Measurements from ENCODE around the gene DNAI1.

Gene DNAI1

DNA sequence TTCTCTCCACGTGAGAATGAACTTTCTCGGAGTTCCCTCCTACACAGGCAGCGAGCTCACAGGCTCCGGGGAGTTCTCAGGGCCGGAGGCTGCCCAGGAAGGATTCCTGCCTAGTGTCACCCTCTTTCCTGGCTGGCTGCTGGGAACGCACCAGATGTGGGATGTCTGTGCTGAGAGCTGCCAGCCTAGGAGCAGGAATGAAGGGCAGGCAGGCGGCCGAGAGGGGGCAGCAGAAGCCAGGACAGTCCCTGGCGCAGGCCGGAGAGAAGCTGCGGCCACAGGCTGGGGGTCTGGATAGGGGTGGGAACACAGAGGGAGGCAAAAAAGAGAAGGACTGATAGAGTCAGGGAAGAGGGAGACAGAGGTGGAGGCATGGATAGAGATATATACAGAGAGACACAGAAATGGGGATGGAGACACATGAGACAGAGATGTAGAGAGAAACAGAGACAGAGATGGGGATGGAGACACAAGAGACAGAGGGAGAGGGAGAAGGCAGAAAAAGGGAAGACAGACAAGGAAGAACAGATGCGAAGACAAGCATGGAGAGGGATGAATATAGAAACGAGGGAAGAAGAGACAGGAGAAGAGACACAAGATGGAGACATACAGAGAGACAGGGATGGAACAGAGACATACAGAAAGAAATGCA, 89.5 kb downstream of the DNAI1 start:
- peak; percentile 61 for DNase-seq (ENCODE audit: low read depth)
- H3K4me3 ChIP-seq (ENCODE audit: low read length): no peak overlapping the region
- TF ChIP-seq, protein P1, sequence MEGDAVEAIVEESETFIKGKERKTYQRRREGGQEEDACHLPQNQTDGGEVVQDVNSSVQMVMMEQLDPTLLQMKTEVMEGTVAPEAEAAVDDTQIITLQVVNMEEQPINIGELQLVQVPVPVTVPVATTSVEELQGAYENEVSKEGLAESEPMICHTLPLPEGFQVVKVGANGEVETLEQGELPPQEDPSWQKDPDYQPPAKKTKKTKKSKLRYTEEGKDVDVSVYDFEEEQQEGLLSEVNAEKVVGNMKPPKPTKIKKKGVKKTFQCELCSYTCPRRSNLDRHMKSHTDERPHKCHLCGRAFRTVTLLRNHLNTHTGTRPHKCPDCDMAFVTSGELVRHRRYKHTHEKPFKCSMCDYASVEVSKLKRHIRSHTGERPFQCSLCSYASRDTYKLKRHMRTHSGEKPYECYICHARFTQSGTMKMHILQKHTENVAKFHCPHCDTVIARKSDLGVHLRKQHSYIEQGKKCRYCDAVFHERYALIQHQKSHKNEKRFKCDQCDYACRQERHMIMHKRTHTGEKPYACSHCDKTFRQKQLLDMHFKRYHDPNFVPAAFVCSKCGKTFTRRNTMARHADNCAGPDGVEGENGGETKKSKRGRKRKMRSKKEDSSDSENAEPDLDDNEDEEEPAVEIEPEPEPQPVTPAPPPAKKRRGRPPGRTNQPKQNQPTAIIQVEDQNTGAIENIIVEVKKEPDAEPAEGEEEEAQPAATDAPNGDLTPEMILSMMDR (IDR thresholded peaks at IDR 0.05; ENCODE audit: insufficient read depth, low read depth, low read length, missing control alignments): peak; percentile 92

DNA sequence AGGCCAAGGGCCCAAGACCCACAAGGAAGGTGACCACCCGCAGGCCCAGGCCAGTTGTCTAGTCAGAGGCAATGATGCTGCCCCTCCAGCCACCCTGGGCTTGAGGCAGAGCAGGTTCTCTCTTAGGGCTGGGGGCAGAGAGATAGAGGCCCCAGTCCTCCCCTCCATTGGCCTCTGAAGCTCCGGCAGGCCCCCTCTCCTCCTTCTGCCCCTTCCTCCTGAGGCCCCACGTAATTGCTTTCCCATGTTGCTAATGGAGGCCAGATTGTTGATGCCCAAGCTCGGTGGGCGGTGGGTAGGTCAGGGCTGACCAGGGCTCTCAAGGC, 90.8 kb downstream of the DNAI1 start:
- no peak overlapping the region for H3K4me3 ChIP-seq (ENCODE audit: low read length)
- DNase-seq (ENCODE audit: low read depth): no peak
- TF ChIP-seq, protein P1 (IDR thresholded peaks at IDR 0.05; ENCODE audit: insufficient read depth, low read depth, low read length, missing control alignments): no peak

DNA sequence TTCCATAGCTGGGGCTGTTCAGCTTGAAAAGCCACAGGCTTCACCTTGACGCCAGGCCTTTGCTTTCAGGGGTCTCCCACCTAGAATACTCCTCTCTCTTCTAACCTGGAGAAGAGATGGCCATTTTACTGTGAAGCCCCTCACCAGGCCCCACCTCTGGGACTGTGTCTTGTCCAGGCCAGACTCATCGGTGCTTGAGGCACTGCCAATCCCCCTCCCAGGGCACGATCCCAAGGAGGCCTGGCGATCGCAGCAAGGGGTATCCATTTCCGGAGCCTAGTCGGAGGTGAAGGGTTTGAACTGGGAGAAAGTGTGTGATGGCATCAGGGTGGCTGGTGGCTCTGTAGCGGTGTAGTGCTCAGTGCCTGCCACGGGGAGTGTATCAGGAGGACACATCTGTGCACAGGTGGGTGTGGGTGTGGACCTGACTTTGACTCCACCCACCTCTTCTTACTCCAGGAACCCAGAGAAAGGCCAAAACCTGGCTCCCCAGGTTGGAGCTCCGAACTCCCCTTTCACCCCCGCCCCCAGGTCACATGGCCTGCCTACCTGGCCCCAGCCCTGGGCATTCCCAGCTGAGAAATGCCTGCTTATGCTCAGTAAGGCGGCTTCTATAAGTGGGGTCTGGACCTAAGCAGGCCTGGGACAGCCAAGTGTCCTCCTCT, 91.5 kb downstream of the DNAI1 start:
- TF ChIP-seq, protein P1 (IDR thresholded peaks at IDR 0.05; ENCODE audit: insufficient read depth, low read depth, low read length, missing control alignments): no peak
- H3K4me3 ChIP-seq (ENCODE audit: low read length): no peak overlapping the region
- no peak for DNase-seq (ENCODE audit: low read depth)

DNA sequence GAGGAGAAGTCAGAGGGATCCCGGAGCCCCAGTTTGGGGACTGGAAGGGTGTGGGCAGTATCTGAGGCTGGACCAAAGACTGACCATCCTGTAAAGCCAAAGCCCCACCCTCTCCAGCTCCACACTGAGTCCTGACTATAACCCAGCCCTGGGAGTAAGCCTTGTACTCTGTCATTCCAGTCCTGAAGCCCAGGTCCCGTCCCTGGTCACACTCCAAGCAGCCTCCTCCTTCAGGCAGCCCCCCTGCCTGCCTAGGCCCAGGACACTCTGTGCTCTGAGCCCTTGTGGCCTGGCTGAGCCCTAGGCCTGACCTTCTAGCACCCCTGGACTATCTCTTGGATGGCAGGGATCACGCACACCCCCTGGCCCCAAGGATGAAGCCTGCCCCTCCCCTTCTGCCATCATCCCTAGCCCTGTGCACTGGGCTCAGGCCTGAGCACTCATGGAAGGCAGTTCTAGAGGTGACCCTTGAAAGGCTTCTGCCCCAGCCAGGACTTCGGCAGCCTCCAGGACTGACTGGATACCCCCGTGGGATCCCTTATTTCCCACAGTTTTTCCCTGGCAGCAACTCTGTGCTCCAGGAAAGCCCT, 92.2 kb downstream of the DNAI1 start:
- no peak overlapping the region for H3K4me3 ChIP-seq (ENCODE audit: low read length)
- TF ChIP-seq, protein P1 (IDR thresholded peaks at IDR 0.05; ENCODE audit: insufficient read depth, low read depth, low read length, missing control alignments): no peak
- DNase-seq (ENCODE audit: low read depth): no peak

DNA sequence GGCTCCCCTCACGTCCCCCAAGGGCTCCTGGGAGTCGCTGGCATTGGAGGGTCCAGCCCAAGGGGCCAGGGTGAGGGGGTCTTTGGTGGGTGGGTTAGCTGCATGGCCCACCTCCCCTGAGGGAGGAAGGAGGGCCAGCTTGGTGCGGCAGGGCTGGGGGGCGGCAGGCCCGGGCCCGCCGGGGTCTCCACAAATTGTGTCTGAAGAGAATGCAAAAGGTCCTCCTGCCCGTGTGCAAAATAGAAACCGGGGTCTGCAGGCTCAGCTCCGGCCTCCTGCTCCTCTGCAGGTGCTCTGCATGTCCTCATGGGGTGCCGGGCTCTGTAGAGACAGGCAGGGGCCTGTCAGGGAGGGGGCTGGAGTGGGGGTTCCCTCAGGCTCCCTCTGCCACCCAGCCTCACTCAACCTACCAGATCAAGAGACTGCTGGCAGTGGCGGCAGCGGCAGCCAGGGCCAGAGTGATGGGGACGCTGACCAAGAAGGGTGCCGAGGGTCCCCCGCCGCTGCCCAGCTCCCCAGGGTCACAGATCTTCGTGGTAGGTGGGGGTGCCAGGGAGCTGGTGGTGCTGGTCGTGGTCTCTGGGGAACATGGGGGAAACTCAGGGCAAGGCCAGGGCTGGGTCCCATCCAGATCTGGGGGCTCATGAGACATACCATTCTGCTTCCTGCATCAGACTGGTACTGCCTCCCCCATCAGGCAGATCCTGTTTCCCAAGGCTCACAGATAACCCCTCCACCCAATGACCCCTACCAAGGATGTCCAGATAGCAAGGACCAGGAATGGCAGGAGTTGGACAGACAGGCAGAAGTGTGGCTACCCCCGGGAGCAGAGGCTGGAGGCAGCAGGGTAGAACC, 93.4 kb downstream of the DNAI1 start:
- no peak overlapping the region for H3K4me3 ChIP-seq (ENCODE audit: low read length)
- TF ChIP-seq, protein P1 (IDR thresholded peaks at IDR 0.05; ENCODE audit: insufficient read depth, low read depth, low read length, missing control alignments): no peak
- DNase-seq (ENCODE audit: low read depth): no peak

DNA sequence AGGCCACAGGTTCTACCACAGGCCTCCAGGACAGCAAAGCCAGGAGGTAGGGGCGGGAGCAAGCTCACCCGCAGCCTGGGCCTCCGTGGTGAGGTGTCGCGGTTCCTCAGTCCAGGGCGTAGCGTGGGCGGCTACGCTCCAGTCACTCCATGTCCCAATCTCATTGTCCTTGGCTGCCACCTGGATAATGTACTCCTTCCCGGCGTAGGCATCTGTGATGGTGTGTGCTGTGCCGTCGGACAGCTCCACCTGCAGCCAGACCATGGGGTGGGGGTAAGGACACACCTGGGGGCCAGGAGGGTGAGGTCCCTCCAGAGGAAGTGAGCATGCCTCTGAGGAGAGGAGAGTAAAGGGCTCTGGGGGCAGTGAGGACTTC, 94.0 kb downstream of the DNAI1 start:
- TF ChIP-seq, protein P1 (IDR thresholded peaks at IDR 0.05; ENCODE audit: insufficient read depth, low read depth, low read length, missing control alignments): no peak
- no peak for DNase-seq (ENCODE audit: low read depth)
- no peak overlapping the region for H3K4me3 ChIP-seq (ENCODE audit: low read length)
